ENCODE results near the gene ARMH3.

DNA sequence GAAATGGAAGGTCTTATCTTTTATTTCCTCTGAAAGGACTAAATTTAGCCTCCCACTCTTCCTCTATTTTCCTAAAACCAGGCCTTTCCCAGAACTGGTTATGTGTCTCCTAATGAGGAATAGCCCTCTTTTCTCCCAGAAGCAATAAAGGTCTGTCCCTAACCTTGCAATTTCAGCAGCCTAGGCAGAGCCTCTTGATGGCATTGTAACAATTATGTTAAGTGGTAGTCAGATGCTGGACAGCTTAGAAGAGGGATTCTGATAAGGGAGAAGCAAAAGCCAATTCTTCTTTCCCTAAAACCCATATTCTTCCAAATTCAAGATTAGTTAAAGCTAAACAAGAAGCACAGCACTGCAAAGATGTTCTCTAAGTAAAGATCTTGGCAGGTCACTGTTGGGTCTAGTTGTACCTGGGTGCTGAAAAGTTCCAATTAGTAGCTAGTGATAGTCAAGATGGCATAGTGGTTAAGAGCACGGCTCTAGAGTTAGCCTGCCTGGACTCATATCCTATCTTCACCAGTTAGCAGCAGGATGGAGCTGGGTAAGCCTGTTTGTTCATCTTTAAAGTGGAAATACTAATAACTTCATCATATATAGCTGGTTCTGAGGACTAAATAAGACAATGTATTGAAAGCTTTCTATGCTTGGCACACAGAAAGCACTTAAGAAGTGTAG lies 198.0 kb downstream of the ARMH3 start:
- TF ChIP-seq CTCF (IDR thresholded peaks at IDR 0.05; ENCODE audit: low read depth, low read length, poor library complexity, severe bottlenecking) (no peak), EZH2phosphoT487 (IDR thresholded peaks at IDR 0.05; ENCODE audit: borderline replicate concordance, low read length) (no peak)

All from DOHH2 (cell line).